Kidney epithelial cell (primary cell): Measurements from ENCODE around the gene TECPR2. TPM values are rescaled to one million over a fixed set of nuclear protein-coding genes. Genes with fewer than 3 reads are reported as not detected.

Experiments used
- DNase-seq: peaks from one replicate; pipeline ENCODE4 v3.0.0-alpha.2; 2010; ENCODE audit warnings: low read depth
- H3K27me3 ChIP-seq: 2 replicates; pipeline ENCODE4 v1.6.0; 2011; ENCODE audit warnings: low read length; ENCODE audit not compliant: control insufficient read depth, insufficient read depth
- H3K36me3 ChIP-seq: 2 replicates; pipeline ENCODE4 v1.5.1; 2011; ENCODE audit warnings: low read length; ENCODE audit not compliant: control insufficient read depth, insufficient read depth
- H3K4me3 ChIP-seq: 2 replicates; pipeline ENCODE4 v1.5.1; 2011; ENCODE audit warnings: low read depth, mild to moderate bottlenecking, control low read depth, low read length
- total RNA-seq: library from RNA; depleted of rRNA; stranded (reverse); fragments of >200 nt; gene quantifications from 2 replicates; pipeline ENCODE4 v1.2.3, GENCODE V29; 2015
- TF ChIP-seq, protein P1 (sequence below): IDR thresholded peaks from 2 replicates; pipeline ENCODE4 v1.5.1; 2011; ENCODE audit warnings: mild to moderate bottlenecking, moderate library complexity, low read length, control low read depth, inconsistent platforms; ENCODE audit not compliant: insufficient read depth, poor library complexity, severe bottlenecking

Gene TECPR2
- total RNA-seq, 1 donor from 2014 or later: 16.6 TPM

GRCh38 chr14:102491786-102492530 lies 129.2 kb downstream of the TECPR2 start:
- no peak overlapping the region for H3K4me3 ChIP-seq
- no peaks in the 10 kb centered on the region for H3K27me3 ChIP-seq
- DNase-seq: no peak
- no peaks in the 10 kb centered on the region for H3K36me3 ChIP-seq
- TF ChIP-seq, protein P1, sequence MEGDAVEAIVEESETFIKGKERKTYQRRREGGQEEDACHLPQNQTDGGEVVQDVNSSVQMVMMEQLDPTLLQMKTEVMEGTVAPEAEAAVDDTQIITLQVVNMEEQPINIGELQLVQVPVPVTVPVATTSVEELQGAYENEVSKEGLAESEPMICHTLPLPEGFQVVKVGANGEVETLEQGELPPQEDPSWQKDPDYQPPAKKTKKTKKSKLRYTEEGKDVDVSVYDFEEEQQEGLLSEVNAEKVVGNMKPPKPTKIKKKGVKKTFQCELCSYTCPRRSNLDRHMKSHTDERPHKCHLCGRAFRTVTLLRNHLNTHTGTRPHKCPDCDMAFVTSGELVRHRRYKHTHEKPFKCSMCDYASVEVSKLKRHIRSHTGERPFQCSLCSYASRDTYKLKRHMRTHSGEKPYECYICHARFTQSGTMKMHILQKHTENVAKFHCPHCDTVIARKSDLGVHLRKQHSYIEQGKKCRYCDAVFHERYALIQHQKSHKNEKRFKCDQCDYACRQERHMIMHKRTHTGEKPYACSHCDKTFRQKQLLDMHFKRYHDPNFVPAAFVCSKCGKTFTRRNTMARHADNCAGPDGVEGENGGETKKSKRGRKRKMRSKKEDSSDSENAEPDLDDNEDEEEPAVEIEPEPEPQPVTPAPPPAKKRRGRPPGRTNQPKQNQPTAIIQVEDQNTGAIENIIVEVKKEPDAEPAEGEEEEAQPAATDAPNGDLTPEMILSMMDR: no peak

- no peaks in the 10 kb centered on the region for H3K36me3 ChIP-seq
- no peak for DNase-seq
- no peak overlapping the region for H3K4me3 ChIP-seq
- H3K27me3 ChIP-seq: no peaks in the 10 kb centered on the region
- TF ChIP-seq, protein P1: no peak
These were observed 129.8 kb downstream of the TECPR2 start for GRCh38 chr14:102492531-102492910.

GRCh38 chr14:102493096-102493495 lies 130.4 kb downstream of the TECPR2 start:
- DNase-seq: no peak
- TF ChIP-seq, protein P1: no peak
- Histone ChIP-seq H3K27me3 (no peaks in the 10 kb centered on the region), H3K4me3 (no peak overlapping the region), H3K36me3 (no peaks in the 10 kb centered on the region)

GRCh38 chr14:102493585-102493984 lies 130.8 kb downstream of the TECPR2 start:
- DNase-seq: no peak
- Histone ChIP-seq H3K27me3 (no peaks in the 10 kb centered on the region), H3K36me3 (no peaks in the 10 kb centered on the region), H3K4me3 (no peak overlapping the region)
- TF ChIP-seq, protein P1: no peak

DNA sequence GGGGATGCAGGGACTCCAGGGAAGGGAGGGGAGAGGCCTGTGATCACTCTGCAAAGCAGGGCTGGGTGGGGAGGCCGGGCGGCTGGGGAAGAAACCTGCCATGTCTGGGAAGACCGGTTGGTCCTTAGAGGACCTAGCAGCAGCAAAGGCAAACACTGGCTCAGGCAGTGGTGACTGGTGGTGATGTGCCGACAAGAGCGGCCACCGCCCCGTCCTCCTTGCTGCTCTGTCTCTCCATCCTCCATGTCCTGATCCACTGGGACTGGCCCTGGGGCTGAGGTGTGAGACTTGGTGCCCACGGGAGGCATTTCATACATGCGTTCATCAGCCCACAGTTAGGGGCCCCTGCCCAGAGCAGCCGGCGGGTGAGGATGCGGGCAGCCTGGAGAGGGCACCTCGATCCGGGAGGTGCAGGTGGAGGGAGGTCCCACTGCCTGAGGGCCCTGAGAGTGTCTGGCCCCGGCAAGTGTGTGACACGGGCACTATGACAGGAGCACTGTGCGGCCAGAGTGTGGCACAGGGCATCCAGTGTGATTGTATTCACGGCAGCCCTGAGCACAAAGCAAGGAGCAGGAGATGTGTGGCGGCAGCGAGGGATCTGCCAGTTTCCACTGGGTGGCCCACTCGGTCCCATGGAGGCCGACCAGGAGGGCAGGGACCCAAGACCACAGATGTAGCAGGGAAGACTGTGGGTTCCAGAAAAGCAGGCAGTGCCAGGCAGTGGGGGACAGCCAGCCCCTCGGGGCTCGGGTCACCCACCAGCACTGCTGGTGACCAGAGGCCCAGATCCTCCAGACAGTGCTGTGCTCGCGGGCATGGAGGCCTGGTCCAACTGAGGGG lies 133.0 kb downstream of the TECPR2 start:
- no peaks in the 10 kb centered on the region for H3K27me3 ChIP-seq
- no peak overlapping the region for H3K4me3 ChIP-seq
- TF ChIP-seq, protein P1: no peak
- H3K36me3 ChIP-seq: no peaks in the 10 kb centered on the region
- no peak for DNase-seq
